Neuron (in vitro differentiated cells): ENCODE measurements around the gene APC2.

Experiments used
- H2AFZ ChIP-seq: one replicate; pipeline ENCODE4 v1.6.1; 2013; ENCODE audit warnings: low read depth, mild to moderate bottlenecking, inconsistent platforms, low read length, moderate library complexity
- H3K27me3 ChIP-seq: one replicate; pipeline ENCODE4 v1.6.1; 2013; ENCODE audit warnings: low read length; ENCODE audit not compliant: insufficient read depth
- H3K36me3 ChIP-seq: one replicate; pipeline ENCODE4 v1.6.1; 2013; ENCODE audit warnings: low read length; ENCODE audit not compliant: insufficient read depth
- H3K4me1 ChIP-seq: one replicate; pipeline ENCODE4 v1.6.1; 2013; ENCODE audit warnings: low read length; ENCODE audit not compliant: insufficient read depth
- H3K4me3 ChIP-seq: 2 replicates; pipeline ENCODE4 v1.5.1; 2013; ENCODE audit warnings: mild to moderate bottlenecking, low read length, moderate library complexity
- H3K9me3 ChIP-seq: one replicate; pipeline ENCODE4 v1.6.1; 2013; ENCODE audit warnings: low read length

Gene APC2

GRCh38 chr19:1409204-1410005 is 40.5 kb upstream of the APC2 start:
- Histone ChIP-seq H3K9me3 (no peaks in the 10 kb centered on the region), H3K27me3 (no peaks in the 10 kb centered on the region), H2AFZ (no peak overlapping the region), H3K36me3 (peaks cover 22% of the 10 kb centered on the region), H3K4me1 (peaks cover 39% of the 10 kb centered on the region), H3K4me3 (peak overlapping the region; percentile 78)

- Histone ChIP-seq H3K27me3 (no peaks in the 10 kb centered on the region), H3K9me3 (no peaks in the 10 kb centered on the region), H3K36me3 (peaks cover 22% of the 10 kb centered on the region), H2AFZ (no peak overlapping the region), H3K4me1 (peaks cover 45% of the 10 kb centered on the region), H3K4me3 (no peak overlapping the region)
Measured at GRCh38 chr19:1410136-1410786, 39.7 kb upstream of the APC2 start.

GRCh38 chr19:1410789-1411188 is 39.1 kb upstream of the APC2 start:
- H3K27me3 ChIP-seq = no peaks in the 10 kb centered on the region
- H3K4me1 ChIP-seq = peaks cover 51% of the 10 kb centered on the region
- H3K9me3 ChIP-seq = no peaks in the 10 kb centered on the region
- H2AFZ ChIP-seq = no peak overlapping the region
- peaks cover 22% of the 10 kb centered on the region for H3K36me3 ChIP-seq
- no peak overlapping the region for H3K4me3 ChIP-seq

GRCh38 chr19:1411255-1412191 is 38.4 kb upstream of the APC2 start:
- Histone ChIP-seq H3K27me3 (no peaks in the 10 kb centered on the region), H3K4me3 (no peak overlapping the region), H2AFZ (no peak overlapping the region), H3K4me1 (peaks cover 57% of the 10 kb centered on the region), H3K36me3 (peaks cover 25% of the 10 kb centered on the region), H3K9me3 (no peaks in the 10 kb centered on the region)

GRCh38 chr19:1412323-1412923 is 37.5 kb upstream of the APC2 start:
- peaks cover 32% of the 10 kb centered on the region for H3K36me3 ChIP-seq
- H3K9me3 ChIP-seq = no peaks in the 10 kb centered on the region
- no peaks in the 10 kb centered on the region for H3K27me3 ChIP-seq
- H3K4me3 ChIP-seq = no peak overlapping the region
- H2AFZ ChIP-seq = no peak overlapping the region
- peaks cover 61% of the 10 kb centered on the region for H3K4me1 ChIP-seq

GRCh38 chr19:1412995-1413800 is 36.7 kb upstream of the APC2 start:
- H3K4me1 ChIP-seq = peaks cover 61% of the 10 kb centered on the region
- H3K4me3 ChIP-seq = no peak overlapping the region
- H3K9me3 ChIP-seq = no peaks in the 10 kb centered on the region
- no peaks in the 10 kb centered on the region for H3K27me3 ChIP-seq
- H2AFZ ChIP-seq = no peak overlapping the region
- peaks cover 33% of the 10 kb centered on the region for H3K36me3 ChIP-seq

- Histone ChIP-seq H3K4me1 (peaks cover 36% of the 10 kb centered on the region), H3K4me3 (no peak overlapping the region), H3K36me3 (peaks cover 50% of the 10 kb centered on the region)
Measured at GRCh38 chr19:1416014-1416841, 33.7 kb upstream of the APC2 start.

GRCh38 chr19:1417145-1417544 is 32.8 kb upstream of the APC2 start:
- H3K9me3 ChIP-seq = no peaks in the 10 kb centered on the region
- H3K4me1 ChIP-seq = peaks cover 27% of the 10 kb centered on the region
- no peak overlapping the region for H3K4me3 ChIP-seq
- no peak overlapping the region for H2AFZ ChIP-seq
- no peaks in the 10 kb centered on the region for H3K27me3 ChIP-seq
- H3K36me3 ChIP-seq = peaks cover 56% of the 10 kb centered on the region

More at GRCh38 chr19:1416014-1416841, 33.7 kb upstream of the APC2 start:
- no peaks in the 10 kb centered on the region for H3K9me3 ChIP-seq
- H3K27me3 ChIP-seq = no peaks in the 10 kb centered on the region
- H2AFZ ChIP-seq = no peak overlapping the region

- H3K4me3 ChIP-seq = no peak overlapping the region
- H2AFZ ChIP-seq = no peak overlapping the region
- H3K27me3 ChIP-seq = no peaks in the 10 kb centered on the region
- peaks cover 60% of the 10 kb centered on the region for H3K36me3 ChIP-seq
- H3K9me3 ChIP-seq = no peaks in the 10 kb centered on the region
- H3K4me1 ChIP-seq = peaks cover 25% of the 10 kb centered on the region
Measured at GRCh38 chr19:1417681-1418495, 32.0 kb upstream of the APC2 start.

GRCh38 chr19:1418496-1418775 is 31.5 kb upstream of the APC2 start:
- H3K4me3 ChIP-seq = no peak overlapping the region
- no peak overlapping the region for H2AFZ ChIP-seq
- H3K27me3 ChIP-seq = no peaks in the 10 kb centered on the region
- H3K9me3 ChIP-seq = no peaks in the 10 kb centered on the region
- peaks cover 61% of the 10 kb centered on the region for H3K36me3 ChIP-seq
- H3K4me1 ChIP-seq = peaks cover 28% of the 10 kb centered on the region
